Stomach (tissue), 9 donors: Measurements from ENCODE around the gene RNF43. TPM values are rescaled to one million over a fixed set of nuclear protein-coding genes. Genes with fewer than 3 reads are reported as not detected.
A peak's percentile ranks its signal among the peaks of the same experiment; 100 is the strongest.

Source experiments
- DNase-seq, 2 donors: peaks; one replicate each; pipeline versions ENCODE4 v3.0.0 to v3.0.0-alpha.2; 2013 to 2019
- H3K27ac ChIP-seq, 5 donors: fragments of 200-600 bp in 4 of 5; sonication (generic) in 4 of 5; one replicate each; pipeline ENCODE4 v1.5.1; 2013 to 2019; ENCODE audit warnings: mild to moderate bottlenecking in 1 of 5, moderate library complexity in 1 of 5
- H3K27me3 ChIP-seq, 3 donors: fragments of 200-600 bp; sonication (generic); one replicate each; pipeline ENCODE4 v1.5.1; 2017 to 2019; ENCODE audit warnings: mixed run types in 1 of 3
- H3K36me3 ChIP-seq, 4 donors: fragments of 200-600 bp; sonication (generic); 1 replicate in 3 of 4; 2 replicates in 1 of 4; pipeline ENCODE4 v1.5.1; 2016 to 2019
- H3K4me1 ChIP-seq, 4 donors: fragments of 200-600 bp; sonication (generic); one replicate each; pipeline ENCODE4 v1.5.1; 2016 to 2019
- H3K4me3 ChIP-seq, 4 donors: fragments of 200-600 bp; sonication (generic) in 3 of 4; one replicate each; pipeline ENCODE4 v1.5.1; 2016 to 2019; ENCODE audit warnings: mild to moderate bottlenecking in 1 of 4
- H3K9me3 ChIP-seq, 4 donors: fragments of 200-600 bp; sonication (generic); one replicate each; pipeline ENCODE4 v1.5.1; 2016 to 2019
- CTCF ChIP-seq, 7 experiments: fragments of 450-650 bp in 4 of 7; fragments of 200-600 bp in 3 of 7; sonication (generic) in 3 of 7; IDR thresholded peaks; one replicate each; pipeline ENCODE4 v1.5.1; 2016 to 2019; ENCODE audit warnings: antibody characterized with exemption in 7 of 7, control low read depth in 2 of 7, mild to moderate bottlenecking in 1 of 7
- EP300 ChIP-seq: sonication (generic); formaldehyde crosslinking; IDR thresholded peaks from one replicate; pipeline ENCODE4 v1.6.1; 2017; ENCODE audit warnings: antibody characterized with exemption
- POLR2A ChIP-seq, 4 donors: fragments of 450-650 bp; IDR thresholded peaks; one replicate each; pipeline ENCODE4 v1.6.1; 2016; ENCODE audit warnings: antibody characterized with exemption in 4 of 4, control low read depth in 2 of 4, mild to moderate bottlenecking in 1 of 4, moderate library complexity in 1 of 4
- POLR2AphosphoS5 ChIP-seq, 3 donors: sonication (generic); formaldehyde crosslinking; IDR thresholded peaks; one replicate each; pipeline ENCODE4 v1.6.1; 2016; ENCODE audit warnings: antibody characterized with exemption in 3 of 3
- WGBS, 5 donors: extraction: QIAGEN DNeasy Blood & Tissue Kit in 3 of 5; methylation state at CpG; one replicate each; pipeline versions ENCODE4 v1.1.5 to v1.1.7; 2013 to 2018; 5-methylcytosine and 5-hydroxymethylcytosine counted together
- intact Hi-C: fragments of 100-400 bp; cut with DNase I; formaldehyde crosslinking; loops from one replicate; pipeline ENCODE4 v1.15.1; 2023; ENCODE audit warnings: low total_unique reads
- polyA plus RNA-seq, 3 donors: library from polyadenylated mRNA; stranded (reverse); fragments of 200-250 nt; gene quantifications; one replicate each; pipeline ENCODE4 v1.2.3, GENCODE V29; 2013
- total RNA-seq, 5 donors: library from RNA; depleted of rRNA; stranded (reverse); fragments of >200 nt; gene quantifications; one replicate each; pipeline versions ENCODE4 v1.1.0 to v1.2.3, GENCODE V29; 2014 to 2016
- donor health status: healthy with polysubstance abuse.
- donor health status: Bipolar disorder and iron deficiency.
- donor health status: healthy.

Gene RNF43
- total and polyA plus RNA-seq, 8 donors, result 0.92 to 269 (median 6.6) TPM

- Histone ChIP-seq H3K36me3 (peaks cover 0 to 1% (median 0%) of the 10 kb centered on the region in 4 donors), H3K9me3 (no peaks in the 10 kb centered on the region), H3K4me1 (peaks cover 9 to 37% (median 13%) of the 10 kb centered on the region in 4 donors), H3K27ac (peak overlapping the region in 1 of 5 donors; percentile 46), H3K27me3 (no peaks in the 10 kb centered on the region), H3K4me3 (no peak overlapping the region)
- TF ChIP-seq EP300 (no peak), POLR2A (IDR thresholded peaks at IDR 0.05) (no peak), CTCF (IDR thresholded peaks at IDR 0.05) (no peak), POLR2AphosphoS5 (IDR thresholded peaks at IDR 0.05) (no peak)
- no peak for DNase-seq
- WGBS, 5 donors, result 72 to 87% (median 81%) methylated on average over 2 of the region's 2 CpGs
- intact Hi-C loops, result no loop called here
Measured at GRCh38 chr17:58375811-58376210, 41.5 kb downstream of the RNF43 start.

- H3K27ac ChIP-seq, result peak overlapping the region in 1 of 5 donors; percentile 46
- intact Hi-C loops, result no loop called here
- peaks cover 0 to 5% (median 0%) of the 10 kb centered on the region in 4 donors for H3K36me3 ChIP-seq
- WGBS, 5 donors, result 30 to 40% (median 37%) methylated on average over 5 of the region's 5 CpGs
- peak in 1 of 2 donors; percentile 42 for DNase-seq
- no peaks in the 10 kb centered on the region for H3K9me3 ChIP-seq
- H3K27me3 ChIP-seq, result no peaks in the 10 kb centered on the region
- no peak overlapping the region for H3K4me3 ChIP-seq
- H3K4me1 ChIP-seq, result peaks cover 4 to 33% (median 10%) of the 10 kb centered on the region in 4 donors
- TF ChIP-seq CTCF (IDR thresholded peaks at IDR 0.05) (no peak), POLR2A (IDR thresholded peaks at IDR 0.05) (no peak)
Measured at GRCh38 chr17:58375256-58375655, 42.1 kb downstream of the RNF43 start.

- 91 to 100% (median 97%) methylated on average over 1 of the region's 1 CpG for WGBS, 5 donors
- intact Hi-C loops, result no loop called here
- no peak overlapping the region for H3K27ac ChIP-seq
- no peaks in the 10 kb centered on the region for H3K9me3 ChIP-seq
- H3K4me3 ChIP-seq, result no peak overlapping the region
- H3K36me3 ChIP-seq, result peaks cover 0 to 5% (median 0%) of the 10 kb centered on the region in 4 donors
- TF ChIP-seq CTCF (IDR thresholded peaks at IDR 0.05) (no peak), EP300 (no peak), POLR2A (IDR thresholded peaks at IDR 0.05) (no peak), POLR2AphosphoS5 (IDR thresholded peaks at IDR 0.05) (no peak)
- peaks cover 4 to 33% (median 10%) of the 10 kb centered on the region in 4 donors for H3K4me1 ChIP-seq
- no peak for DNase-seq
- no peaks in the 10 kb centered on the region for H3K27me3 ChIP-seq
Measured at GRCh38 chr17:58373923-58374322, 43.4 kb downstream of the RNF43 start.

- WGBS, 5 donors, result 81 to 94% (median 89%) methylated on average over 5 of the region's 5 CpGs
- Histone ChIP-seq H3K27me3 (no peaks in the 10 kb centered on the region), H3K36me3 (peaks cover 0 to 5% (median 0%) of the 10 kb centered on the region in 4 donors), H3K4me3 (no peak overlapping the region), H3K4me1 (peaks cover 4 to 33% (median 10%) of the 10 kb centered on the region in 4 donors), H3K27ac (no peak overlapping the region), H3K9me3 (no peaks in the 10 kb centered on the region)
- intact Hi-C loops, result no loop called here
- no peak for TF ChIP-seq POLR2A (IDR thresholded peaks at IDR 0.05)
- no peak for TF ChIP-seq CTCF (IDR thresholded peaks at IDR 0.05)
- TF ChIP-seq EP300, result no peak
- no peak for DNase-seq
Measured at GRCh38 chr17:58373003-58373402, 44.3 kb downstream of the RNF43 start.
